ENCODE data around the gene RFNG. TPM values are rescaled to one million over a fixed set of nuclear protein-coding genes. Genes with fewer than 3 reads are reported as not detected.

Gene RFNG
- total and polyA plus RNA-seq, 2 of the 13 experiments (the other 11 are each of a cell fraction or from before 2014, with no cell fraction given), result 61.4 to 64.0 TPM

GRCh38 chr17:82098939-82099763 is 47.5 kb upstream of the RFNG start (continued):
- TF ChIP-seq FUBP1 (CRISPR knock-in tag; IDR thresholded peaks at IDR 0.05; ENCODE audit: borderline replicate concordance) (peak; percentile 17; the same call in 1 of the 2 replicates), POGZ (CRISPR knock-in tag; IDR thresholded peaks at IDR 0.05) (0 out of 2 replicates have a peak, but pooled peaks have one; percentile 33), ZNF781 (CRISPR knock-in tag; IDR thresholded peaks at IDR 0.05; ENCODE audit: borderline replicate concordance, not compliant biosample characterization) (peak; percentile 13), ZNF710 (CRISPR knock-in tag; IDR thresholded peaks at IDR 0.05; ENCODE audit: borderline replicate concordance) (no peak), THAP7 (CRISPR knock-in tag; IDR thresholded peaks at IDR 0.05) (no peak), RFX3 (CRISPR knock-in tag; IDR thresholded peaks at IDR 0.05) (no peak), SSRP1 (CRISPR knock-in tag; IDR thresholded peaks at IDR 0.05) (0 out of 2 replicates have a peak, but pooled peaks have one; percentile 67), ZNF432 (CRISPR knock-in tag; IDR thresholded peaks at IDR 0.05; ENCODE audit: borderline replicate concordance) (no peak), ZNF605 (CRISPR knock-in tag; IDR thresholded peaks at IDR 0.05) (peak; percentile 57; the same call in 1 of the 2 replicates), TAF1 (CRISPR knock-in tag; IDR thresholded peaks at IDR 0.05) (no peak; the same call in 1 of the 2 replicates), PAX8 (CRISPR knock-in tag; IDR thresholded peaks at IDR 0.05; ENCODE audit: borderline replicate concordance) (no peak), NFKBIZ (CRISPR knock-in tag; IDR thresholded peaks at IDR 0.05) (no peak), NFATC3 (CRISPR knock-in tag; IDR thresholded peaks at IDR 0.05) (0 out of 2 replicates have a peak, but pooled peaks have one; percentile 77), HOXD1 (CRISPR knock-in tag; IDR thresholded peaks at IDR 0.05) (no peak), ZSCAN21 (CRISPR knock-in tag; IDR thresholded peaks at IDR 0.05; ENCODE audit: borderline replicate concordance) (no peak; the same call in 1 of the 2 replicates), GABPA (IDR thresholded peaks at IDR 0.05; ENCODE audit: low read depth, low read length) (no peak), GABPA (CRISPR knock-in tag; IDR thresholded peaks at IDR 0.05; ENCODE audit: low read depth) (no peak), ZHX1 (CRISPR knock-in tag; IDR thresholded peaks at IDR 0.05; ENCODE audit: low read depth) (no peak), CBX1 (IDR thresholded peaks at IDR 0.05; ENCODE audit: low read depth) (no peak)
